HG03095 (cell line): ENCODE data around the gene BRPF1.
"Not testable (repeated sequence)": the region's sequence is repeated elsewhere in the genome, so short reads cannot be mapped to it uniquely, and the experiment has no call there.

Source experiments
- ATAC-seq: cut with Tn5 transposase; IDR thresholded peaks from one replicate; pipeline ENCODE4 v1.9.1; 2021; ENCODE audit warnings: moderate library complexity; ENCODE audit not compliant: unreplicated experiment

Gene BRPF1

DNA sequence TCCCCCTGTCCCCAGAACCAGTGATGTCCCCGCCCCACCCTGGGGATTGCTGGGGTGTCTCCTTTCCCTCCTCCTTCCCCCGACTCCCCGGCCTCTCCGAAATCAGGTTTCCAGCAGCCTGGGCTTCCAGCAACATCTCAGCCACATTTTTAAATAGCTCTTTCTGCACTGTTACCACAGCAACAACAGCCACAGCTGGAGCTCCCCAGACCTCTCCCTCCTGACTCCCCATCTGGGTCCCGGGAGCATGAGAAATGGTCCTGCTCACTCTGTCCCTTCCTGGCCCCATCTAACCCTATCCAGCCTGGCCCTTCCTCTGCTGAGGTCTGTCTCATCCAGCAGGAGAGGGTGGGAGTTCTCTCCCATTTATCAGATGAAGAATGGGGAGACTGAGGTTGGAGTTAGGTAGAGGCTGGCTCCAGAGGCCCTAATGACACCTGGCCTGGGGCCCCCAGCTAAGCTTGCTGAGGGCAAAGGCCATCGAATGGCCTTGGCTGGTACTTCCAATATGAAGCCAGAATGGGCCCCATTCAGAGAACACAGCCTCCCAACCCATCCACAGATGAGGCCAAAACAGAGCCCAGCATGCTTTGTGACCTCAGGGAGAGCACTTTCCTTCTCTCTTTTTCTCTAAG lies 36.7 kb downstream of the BRPF1 start:
- no peak for ATAC-seq

GRCh38 chr3:9769012-9769411 lies 37.5 kb downstream of the BRPF1 start:
- no peak for ATAC-seq

- ATAC-seq, result peak; percentile 86
These were observed 38.1 kb downstream of the BRPF1 start, which contains the start of gene CAMK1 for GRCh38 chr3:9769426-9770275. CAMK1 (minus strand) TSS chr3:9769947; CDS start chr3:9767749, 2,198 bp downstream.

DNA sequence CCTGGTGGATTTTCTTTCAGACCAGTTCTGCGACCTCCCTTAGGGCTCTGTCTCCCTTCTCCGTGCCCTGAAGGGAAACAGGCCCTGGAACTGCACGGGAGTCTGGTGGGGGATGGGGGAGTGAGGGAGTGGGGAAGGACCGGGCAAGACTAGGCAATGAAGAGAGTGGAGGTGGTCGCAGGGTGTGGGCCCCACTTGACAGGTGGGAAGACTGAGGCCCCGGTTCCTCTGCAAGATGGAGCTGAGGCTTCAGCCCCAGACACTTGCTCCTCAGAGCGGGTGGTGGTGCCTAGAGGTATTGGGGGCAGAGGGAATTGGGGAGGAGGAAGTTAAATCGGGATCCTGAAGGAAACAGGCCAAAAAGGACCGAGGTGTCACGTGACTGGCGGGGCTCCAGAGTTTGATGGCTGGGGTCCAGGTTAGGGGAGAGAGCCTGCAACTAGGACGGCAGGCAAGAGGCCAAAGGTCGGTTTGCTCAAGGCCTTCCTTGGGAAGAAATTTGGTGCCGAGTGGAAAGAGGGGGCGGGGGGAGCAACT lies 38.8 kb downstream of the BRPF1 start:
- no peak for ATAC-seq

DNA sequence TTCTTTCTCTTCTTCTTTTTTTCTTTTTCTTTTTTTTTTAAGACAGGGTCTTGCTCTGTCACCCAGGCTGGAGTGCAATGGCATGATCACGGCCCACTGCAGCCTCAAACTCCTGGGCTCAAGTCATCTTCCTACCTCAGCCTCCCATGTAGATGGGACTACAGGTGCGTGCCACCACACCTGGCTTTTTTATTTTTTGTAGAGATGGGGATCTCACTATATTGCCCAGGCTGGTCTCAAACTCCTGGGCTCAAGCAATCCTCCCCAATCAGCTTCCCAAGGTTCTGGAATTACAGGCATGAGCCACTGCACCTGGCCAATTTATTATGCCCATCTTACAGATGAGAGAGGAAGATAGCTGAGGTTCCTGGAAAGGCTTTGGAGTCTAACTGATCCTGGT lies 39.5 kb downstream of the BRPF1 start:
- not testable (repeated sequence) for ATAC-seq

GRCh38 chr3:9776896-9777693 lies 45.6 kb downstream of the BRPF1 start:
- no peak for ATAC-seq

DNA sequence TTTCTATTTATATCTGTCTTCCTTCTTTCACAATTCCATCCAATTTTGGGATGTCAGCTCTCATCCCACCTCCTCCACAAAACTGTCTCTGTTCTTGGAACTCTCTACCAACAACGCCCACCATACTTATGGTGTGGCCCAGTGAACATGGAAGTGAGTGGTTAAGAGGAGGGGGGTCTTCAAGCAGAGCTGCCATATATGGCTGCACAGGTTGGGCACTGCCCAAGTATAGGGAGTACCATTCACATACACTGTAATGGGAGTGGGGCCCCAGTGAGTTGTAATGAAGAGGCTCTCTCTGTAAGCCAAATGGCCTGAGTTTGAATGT lies 46.1 kb downstream of the BRPF1 start:
- no peak for ATAC-seq

- ATAC-seq, result no peak
These were observed 46.9 kb downstream of the BRPF1 start for GRCh38 chr3:9778143-9779074.

GRCh38 chr3:9779075-9779593 lies 47.6 kb downstream of the BRPF1 start:
- no peak for ATAC-seq

GRCh38 chr3:9779721-9780457 lies 48.4 kb downstream of the BRPF1 start:
- ATAC-seq, result no peak

GRCh38 chr3:9780458-9780812 lies 48.9 kb downstream of the BRPF1 start:
- ATAC-seq, result no peak

DNA sequence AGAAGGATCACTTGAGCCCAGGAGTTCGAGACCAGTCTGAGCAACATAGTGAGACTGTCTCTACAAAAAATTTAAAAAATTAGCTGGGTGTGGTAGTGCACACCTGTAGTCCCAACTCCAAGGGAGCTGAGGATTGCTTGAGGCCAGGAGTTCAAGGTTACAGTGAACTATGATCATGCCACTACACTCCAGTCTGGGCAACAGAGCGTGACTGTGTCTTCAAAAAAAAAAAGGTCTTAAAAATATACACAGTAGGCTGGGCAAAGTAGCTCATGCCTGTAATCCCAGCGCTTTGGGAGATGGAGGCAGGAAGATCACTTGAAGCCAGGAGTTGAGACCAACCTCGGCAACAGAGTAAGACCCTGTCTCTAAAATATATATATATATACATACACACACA lies 49.4 kb downstream of the BRPF1 start:
- no peak for ATAC-seq

- ATAC-seq, result no peak
These were observed 50.0 kb downstream of the BRPF1 start for GRCh38 chr3:9781551-9781950.

DNA sequence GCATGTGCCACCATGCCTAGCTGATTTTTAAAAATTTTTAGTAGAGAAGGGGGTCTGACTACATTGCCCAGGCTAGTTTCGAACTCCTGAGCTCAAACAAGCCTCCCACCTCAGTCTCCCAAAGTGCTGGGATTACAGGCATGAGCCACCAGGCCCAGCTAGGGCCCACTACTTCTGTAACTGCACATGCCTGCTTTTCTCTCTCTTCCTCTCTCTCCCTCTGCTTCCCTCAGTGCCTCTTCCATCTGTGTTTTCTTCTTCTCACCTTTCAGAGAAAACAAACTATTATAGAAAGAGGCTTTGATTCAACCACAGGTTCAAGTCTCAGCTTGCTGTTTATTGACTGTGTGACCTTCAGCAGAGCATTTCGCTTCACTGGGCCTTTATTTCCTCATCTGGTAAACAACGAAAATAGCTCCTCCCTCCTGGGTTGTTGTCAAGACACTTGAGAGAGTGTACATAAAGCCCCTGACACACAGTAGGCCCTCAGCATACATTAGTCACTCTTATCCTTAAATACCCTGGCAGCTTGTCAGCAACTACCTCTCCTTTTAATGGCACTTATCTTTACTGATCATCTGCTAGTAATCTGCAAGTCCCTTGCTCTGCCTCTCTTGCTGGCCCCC lies 50.6 kb downstream of the BRPF1 start:
- no peak for ATAC-seq

DNA sequence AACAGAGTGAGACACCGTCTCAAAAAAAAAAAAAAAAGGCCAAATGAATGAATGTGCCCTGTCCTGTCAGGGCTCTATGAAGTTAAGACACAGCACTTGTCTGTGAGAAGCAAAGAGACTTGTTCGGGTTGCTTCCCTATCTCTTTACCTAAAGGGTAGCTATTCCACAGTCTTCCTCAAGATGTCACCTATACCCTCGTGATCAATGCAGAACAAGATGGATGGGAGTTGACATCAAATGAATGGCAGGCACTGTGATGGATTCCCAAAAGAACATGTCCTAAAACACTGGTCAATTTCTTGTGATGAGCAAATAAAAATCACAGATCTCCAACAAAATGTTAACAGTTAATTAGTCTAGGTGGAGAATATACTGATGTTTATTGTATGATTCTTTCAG lies 51.2 kb downstream of the BRPF1 start:
- ATAC-seq, result no peak

GRCh38 chr3:9783954-9784353 lies 52.4 kb downstream of the BRPF1 start:
- ATAC-seq, result no peak

DNA sequence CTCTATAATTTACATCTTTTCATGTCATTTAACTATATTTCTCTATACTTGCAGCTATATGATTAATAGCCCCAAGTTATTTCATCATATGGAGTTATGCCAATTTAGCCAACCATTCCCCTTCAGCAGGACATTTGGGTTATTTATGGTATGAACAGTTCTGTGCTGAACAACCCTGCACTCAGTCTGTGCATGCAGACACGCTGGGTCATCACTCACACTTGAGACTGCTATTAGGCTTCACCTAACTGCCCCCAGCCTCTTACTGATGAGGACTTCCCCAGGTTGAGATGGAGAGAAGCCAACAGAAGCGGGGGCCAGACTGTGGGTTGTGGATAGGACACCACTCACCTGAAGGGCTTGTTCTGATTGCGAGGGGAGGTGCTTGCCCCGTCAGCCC lies 53.4 kb downstream of the BRPF1 start:
- ATAC-seq, result no peak

DNA sequence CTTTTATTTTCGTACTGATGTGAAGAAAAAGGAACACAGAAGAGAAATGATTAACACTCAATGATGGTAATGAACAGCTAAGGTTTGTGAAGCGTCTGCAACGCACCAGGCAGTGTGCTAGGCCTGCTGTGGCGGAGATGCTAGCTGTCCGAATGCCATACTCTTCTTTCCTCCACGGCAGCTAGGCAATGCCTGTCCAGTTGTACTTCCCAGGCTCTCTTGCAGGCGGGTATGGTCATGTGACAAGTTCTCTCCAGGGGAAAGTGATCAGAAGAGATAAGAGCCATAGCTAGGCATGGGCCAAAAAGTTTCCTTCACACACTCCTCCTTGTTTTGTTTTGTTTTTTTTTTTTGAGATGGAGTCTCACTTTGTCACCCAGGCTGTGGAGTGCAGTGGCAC lies 54.1 kb downstream of the BRPF1 start:
- ATAC-seq, result no peak

GRCh38 chr3:9786209-9786739 lies 54.7 kb downstream of the BRPF1 start:
- no peak for ATAC-seq
